Measurements from ENCODE around the gene PNPLA8.

Gene PNPLA8

GRCh38 chr7:108529341-108529740 lies 3.4 kb upstream of the PNPLA8 start:
- H3K27ac ChIP-seq (ENCODE audit: low read depth, low read length): no peak overlapping the region
- no peak overlapping the region for H3K4me3 ChIP-seq (ENCODE audit: insufficient read depth, low read length, poor library complexity, severe bottlenecking)

GRCh38 chr7:108528183-108528712 lies 2.3 kb upstream of the PNPLA8 start:
- no peaks in the 10 kb centered on the region for H3K36me3 ChIP-seq (ENCODE audit: low read length)
- no peaks in the 10 kb centered on the region for H4K20me1 ChIP-seq (ENCODE audit: low read depth, low read length)
- TF ChIP-seq CTCF (IDR thresholded peaks at IDR 0.05; ENCODE audit: insufficient read depth, low read length, poor library complexity, severe bottlenecking): no peak
- no peak for TF ChIP-seq EZH2phosphoT487 (conservative IDR thresholded peaks at IDR 0.05; ENCODE audit: low read length)
- H3K79me2 ChIP-seq (ENCODE audit: insufficient read depth, low read length): peaks cover 24% of the 10 kb centered on the region
- no peaks in the 10 kb centered on the region for H3K9me2 ChIP-seq (replicated peaks; ENCODE audit: insufficient read depth, low read length)
- H3K27me3 ChIP-seq (ENCODE audit: low read length): no peaks in the 10 kb centered on the region
- H3K27ac ChIP-seq (ENCODE audit: low read depth, low read length): no peak overlapping the region
- no peak overlapping the region for H3K4me3 ChIP-seq (ENCODE audit: insufficient read depth, low read length, poor library complexity, severe bottlenecking)
- H2AFZ ChIP-seq (ENCODE audit: low read depth, low read length, severe bottlenecking): no peak overlapping the region
- no peak overlapping the region for H3K4me2 ChIP-seq (ENCODE audit: low read depth, low read length, poor library complexity, severe bottlenecking)
- no peak overlapping the region for H3K9ac ChIP-seq (ENCODE audit: low read length)
- H3F3A ChIP-seq (ENCODE audit: insufficient read depth): peaks cover 16% of the 10 kb centered on the region; the same call in 1 of the 2 replicates
- H3K9me3 ChIP-seq (ENCODE audit: insufficient read depth, low read length): no peaks in the 10 kb centered on the region

More at GRCh38 chr7:108529341-108529740, 3.4 kb upstream of the PNPLA8 start:
- no peaks in the 10 kb centered on the region for H3K9me2 ChIP-seq (replicated peaks; ENCODE audit: insufficient read depth, low read length)
- peaks cover 13% of the 10 kb centered on the region for H3K79me2 ChIP-seq (ENCODE audit: insufficient read depth, low read length)
- no peaks in the 10 kb centered on the region for H4K20me1 ChIP-seq (ENCODE audit: low read depth, low read length)
- H3K4me2 ChIP-seq (ENCODE audit: low read depth, low read length, poor library complexity, severe bottlenecking): no peak overlapping the region
- H3K9ac ChIP-seq (ENCODE audit: low read length): no peak overlapping the region
- TF ChIP-seq EZH2phosphoT487 (conservative IDR thresholded peaks at IDR 0.05; ENCODE audit: low read length) (no peak), CTCF (IDR thresholded peaks at IDR 0.05; ENCODE audit: insufficient read depth, low read length, poor library complexity, severe bottlenecking) (no peak)
- H3K36me3 ChIP-seq (ENCODE audit: low read length): no peaks in the 10 kb centered on the region
- no peaks in the 10 kb centered on the region for H3K9me3 ChIP-seq (ENCODE audit: insufficient read depth, low read length)
- H2AFZ ChIP-seq (ENCODE audit: low read depth, low read length, severe bottlenecking): no peak overlapping the region
- H3K27me3 ChIP-seq (ENCODE audit: low read length): no peaks in the 10 kb centered on the region
- H3F3A ChIP-seq (ENCODE audit: insufficient read depth): peaks cover 16% of the 10 kb centered on the region; the same call in 1 of the 2 replicates

- peak overlapping the region; percentile 64 for H3K4me3 ChIP-seq (ENCODE audit: insufficient read depth, low read length, poor library complexity, severe bottlenecking)
- no peaks in the 10 kb centered on the region for H4K20me1 ChIP-seq (ENCODE audit: low read depth, low read length)
- no peaks in the 10 kb centered on the region for H3K36me3 ChIP-seq (ENCODE audit: low read length)
- no peaks in the 10 kb centered on the region for H3K9me3 ChIP-seq (ENCODE audit: insufficient read depth, low read length)
- H3F3A ChIP-seq (ENCODE audit: insufficient read depth): peaks cover 16% of the 10 kb centered on the region; the same call in 1 of the 2 replicates
- peak overlapping the region; percentile 77 for H3K9ac ChIP-seq (ENCODE audit: low read length)
- H3K27me3 ChIP-seq (ENCODE audit: low read length): no peaks in the 10 kb centered on the region
- H3K27ac ChIP-seq (ENCODE audit: low read depth, low read length): peak overlapping the region; percentile 79
- H3K79me2 ChIP-seq (ENCODE audit: insufficient read depth, low read length): peaks cover 38% of the 10 kb centered on the region
- no peak for TF ChIP-seq EZH2phosphoT487 (conservative IDR thresholded peaks at IDR 0.05; ENCODE audit: low read length)
- no peak for TF ChIP-seq CTCF (IDR thresholded peaks at IDR 0.05; ENCODE audit: insufficient read depth, low read length, poor library complexity, severe bottlenecking)
- peak overlapping the region; percentile 79 for H3K4me2 ChIP-seq (ENCODE audit: low read depth, low read length, poor library complexity, severe bottlenecking)
- peak overlapping the region; percentile 53 for H2AFZ ChIP-seq (ENCODE audit: low read depth, low read length, severe bottlenecking)
- H3K9me2 ChIP-seq (replicated peaks; ENCODE audit: insufficient read depth, low read length): no peaks in the 10 kb centered on the region
Measured at GRCh38 chr7:108526768-108527017, 758 bp upstream of the PNPLA8 start.

Data from SU-DHL-6 (cell line).